Common myeloid progenitor, CD34-positive (primary cell): ENCODE data around the gene RS1.

Source experiments
- CTCF ChIA-PET: fragments of 350-600 bp; sonication (Branson Sonifier 250); formaldehyde crosslinking; loops from one replicate; lab custom pipeline; 2021; ENCODE audit warnings: antibody characterized with exemption; lab: Charles Lee
- POLR2A ChIA-PET: fragments of 350-600 bp; sonication (Branson Sonifier 250); formaldehyde crosslinking; loops from one replicate; lab custom pipeline; 2021; ENCODE audit warnings: antibody characterized with exemption; lab: Charles Lee
- DNase-seq, 3 donors: peaks; one replicate each; pipeline versions ENCODE4 v3.0.0 to v3.0.0-alpha.2; 2013
- H3K27ac ChIP-seq, 2 experiments: 1 replicate in 1 of 2; 2 replicates in 1 of 2; pipeline ENCODE4 v1.7.0; 2013; ENCODE audit warnings: inconsistent platforms in 2 of 2, low read length in 2 of 2, mild to moderate bottlenecking in 2 of 2, low read depth in 1 of 2, moderate library complexity in 1 of 2; ENCODE audit not compliant: severe bottlenecking in 2 of 2, insufficient read depth in 1 of 2, poor library complexity in 1 of 2
- H3K27me3 ChIP-seq, 5 experiments: replicated peaks in 2 of 5; 1 replicate in 3 of 5; 2 replicates in 2 of 5; pipeline versions ENCODE4 v1.6.1 to v1.7.0; 2013; ENCODE audit warnings: low read length in 4 of 5, mild to moderate bottlenecking in 2 of 5, moderate library complexity in 2 of 5, inconsistent platforms in 1 of 5; ENCODE audit not compliant: insufficient read depth in 5 of 5, control insufficient read depth in 4 of 5
- H3K36me3 ChIP-seq, 4 experiments: 1 replicate in 2 of 4; 2 replicates in 2 of 4; pipeline versions ENCODE4 v1.6.1 to v1.7.0; 2013; ENCODE audit warnings: low read length in 3 of 4, control low read depth in 1 of 4, mild to moderate bottlenecking in 1 of 4; ENCODE audit not compliant: control insufficient read depth in 4 of 4, insufficient read depth in 4 of 4
- H3K4me1 ChIP-seq, 4 experiments: 1 replicate in 3 of 4; 2 replicates in 1 of 4; pipeline versions ENCODE4 v1.6.1 to v1.7.1; 2013; ENCODE audit warnings: low read length in 3 of 4, mild to moderate bottlenecking in 3 of 4, control low read depth in 1 of 4, inconsistent platforms in 1 of 4, moderate library complexity in 1 of 4; ENCODE audit not compliant: control insufficient read depth in 4 of 4, insufficient read depth in 4 of 4; ENCODE audit errors: control extremely low read depth in 1 of 4
- H3K4me3 ChIP-seq, 7 experiments: 1 replicate in 4 of 7; 2 replicates in 3 of 7; pipeline versions ENCODE4 v1.5.1 to v1.7.0; 2013; ENCODE audit warnings: mild to moderate bottlenecking in 7 of 7, low read length in 6 of 7, moderate library complexity in 6 of 7, inconsistent platforms in 2 of 7, low read depth in 2 of 7, control low read depth in 1 of 7; ENCODE audit not compliant: insufficient read depth in 4 of 7, control insufficient read depth in 1 of 7; ENCODE audit errors: extremely low read depth in 1 of 7
- H3K9me3 ChIP-seq, 5 experiments: 1 replicate in 4 of 5; 2 replicates in 1 of 5; pipeline versions ENCODE4 v1.6.1 to v1.7.1; 2013; ENCODE audit warnings: low read length in 4 of 5, mild to moderate bottlenecking in 2 of 5, inconsistent platforms in 1 of 5, low read depth in 1 of 5, moderate library complexity in 1 of 5; ENCODE audit not compliant: control insufficient read depth in 4 of 5, insufficient read depth in 2 of 5; ENCODE audit errors: control extremely low read depth in 1 of 5
- whole genome bisulfite sequencing: methylation state at CpG from one replicate; pipeline ENCODE4 v1.1.5; 2013; ENCODE audit not compliant: insufficient coverage; 5-methylcytosine and 5-hydroxymethylcytosine counted together

The RS1 gene

DNA sequence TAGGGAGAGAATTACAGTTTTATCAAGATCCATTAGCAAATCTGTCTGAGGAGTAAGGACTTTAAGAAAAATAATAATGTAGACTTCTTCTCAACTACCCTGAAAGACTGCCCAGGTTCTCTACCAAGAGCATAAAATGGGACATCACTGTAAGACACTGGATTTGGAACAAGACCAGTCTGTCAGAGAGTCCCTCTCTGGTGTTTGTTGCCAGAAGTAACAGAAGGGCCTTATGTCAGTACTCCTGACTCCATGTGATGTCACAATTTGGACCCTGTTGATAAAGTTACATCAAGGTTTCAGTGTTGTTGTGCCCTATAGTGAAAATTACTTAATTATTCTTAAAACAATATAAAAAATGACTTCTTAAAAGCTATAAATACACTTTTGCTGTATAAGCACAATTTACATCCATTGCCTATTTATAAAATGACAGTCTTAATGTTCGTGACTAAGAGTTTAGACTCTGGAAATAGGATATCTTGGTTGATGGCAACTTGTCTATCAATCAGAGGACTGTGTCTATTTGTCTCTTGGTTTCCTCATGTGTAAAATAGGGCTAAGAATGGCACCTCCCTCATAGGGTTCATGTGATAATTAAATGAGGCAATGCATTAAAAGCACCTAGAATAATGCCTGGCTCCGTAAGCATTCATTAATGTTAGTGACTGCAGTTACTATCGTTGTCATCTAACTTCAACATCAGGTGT is 57.8 kb downstream of the RS1 start:
- H3K27me3 ChIP-seq, result no peaks in the 10 kb centered on the region
- H3K9me3 ChIP-seq, result no peaks in the 10 kb centered on the region
- no peak for DNase-seq
- no peak overlapping the region for H3K4me3 ChIP-seq
- CTCF ChIA-PET, result no interaction called here
- H3K4me1 ChIP-seq, result no peaks in the 10 kb centered on the region
- 100% methylated on average over 1 of the region's 3 CpGs for WGBS
- H3K36me3 ChIP-seq, result peaks cover 0 to 5% (median 2%) of the 10 kb centered on the region in 4 experiments
- no peak overlapping the region for H3K27ac ChIP-seq
- POLR2A ChIA-PET, result no interaction called here

DNA sequence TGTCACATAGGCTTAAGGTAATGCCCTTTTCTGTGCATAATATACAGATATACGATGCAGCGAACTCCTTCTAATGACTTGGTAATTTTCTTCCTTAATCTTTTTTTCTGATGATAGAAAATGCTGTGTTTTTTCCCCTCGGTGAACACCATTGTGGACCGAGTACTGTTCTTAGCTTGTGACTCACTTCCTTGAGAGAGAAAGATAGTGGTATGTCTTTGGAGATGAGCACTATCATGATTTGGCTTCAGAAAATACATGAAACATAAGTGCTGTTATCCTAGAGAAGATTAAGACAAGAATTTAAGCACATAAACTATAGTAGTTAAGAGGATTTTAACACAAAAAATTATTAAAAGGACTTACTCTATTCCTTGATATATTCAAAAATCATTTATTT is 63.9 kb downstream of the RS1 start:
- POLR2A ChIA-PET, result no interaction called here
- Histone ChIP-seq H3K4me3 (no peak overlapping the region), H3K4me1 (no peaks in the 10 kb centered on the region), H3K36me3 (peaks cover 2 to 15% (median 5%) of the 10 kb centered on the region in 4 experiments), H3K27me3 (no peaks in the 10 kb centered on the region), H3K27ac (no peak overlapping the region), H3K9me3 (no peaks in the 10 kb centered on the region)
- DNase-seq, result no peak
- CTCF ChIA-PET, result no interaction called here
- WGBS, result 95% methylated on average over 2 of the region's 4 CpGs

DNA sequence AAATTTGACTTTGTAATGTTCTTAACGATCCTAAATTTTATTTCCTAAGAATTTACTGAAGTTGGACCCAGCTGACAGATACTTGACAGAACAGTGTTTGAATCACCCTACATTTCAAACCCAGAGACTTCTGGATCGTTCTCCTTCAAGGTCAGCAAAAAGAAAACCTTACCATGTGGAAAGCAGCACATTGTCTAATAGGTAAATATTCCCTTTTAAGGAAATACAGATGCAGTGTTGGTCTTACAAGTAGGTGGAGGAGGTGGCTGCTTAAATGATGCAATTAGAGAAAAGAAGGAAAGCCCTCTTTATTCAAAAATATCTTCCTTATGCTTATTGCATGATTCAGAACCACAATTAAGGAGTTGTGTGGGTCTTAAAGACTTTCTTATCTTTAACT is 73.5 kb downstream of the RS1 start:
- 60% methylated on average over 1 of the region's 2 CpGs for WGBS
- Histone ChIP-seq H3K4me3 (no peak overlapping the region), H3K4me1 (no peaks in the 10 kb centered on the region), H3K27me3 (no peaks in the 10 kb centered on the region), H3K36me3 (no peaks in the 10 kb centered on the region), H3K27ac (no peak overlapping the region), H3K9me3 (no peaks in the 10 kb centered on the region)
- no peak for DNase-seq
- POLR2A ChIA-PET, result no interaction called here
- CTCF ChIA-PET, result no interaction called here

GRCh38 chrX:18596096-18596495 is 75.8 kb downstream of the RS1 start:
- POLR2A ChIA-PET, result no interaction called here
- Histone ChIP-seq H3K27ac (no peak overlapping the region), H3K27me3 (no peaks in the 10 kb centered on the region), H3K4me1 (no peaks in the 10 kb centered on the region), H3K9me3 (no peaks in the 10 kb centered on the region), H3K36me3 (no peaks in the 10 kb centered on the region), H3K4me3 (no peak overlapping the region)
- CTCF ChIA-PET, result no interaction called here
- 85% methylated on average over 2 of the region's 4 CpGs for WGBS
- no peak for DNase-seq

GRCh38 chrX:18594079-18594478 is 77.8 kb downstream of the RS1 start:
- no peak overlapping the region for H3K4me3 ChIP-seq
- WGBS, result no CpG with 5 or more reads among the region's 2 CpGs
- no peaks in the 10 kb centered on the region for H3K9me3 ChIP-seq
- H3K4me1 ChIP-seq, result no peaks in the 10 kb centered on the region
- POLR2A ChIA-PET, result no interaction called here
- H3K27ac ChIP-seq, result no peak overlapping the region
- CTCF ChIA-PET, result no interaction called here
- no peaks in the 10 kb centered on the region for H3K27me3 ChIP-seq
- no peaks in the 10 kb centered on the region for H3K36me3 ChIP-seq
- no peak for DNase-seq

GRCh38 chrX:18591834-18592233 is 80.1 kb downstream of the RS1 start:
- ChIA-PET CTCF (no interaction called here), POLR2A (no interaction called here)
- H3K9me3 ChIP-seq, result no peaks in the 10 kb centered on the region
- WGBS, result 100% methylated on average over 1 of the region's 2 CpGs
- no peaks in the 10 kb centered on the region for H3K27me3 ChIP-seq
- no peaks in the 10 kb centered on the region for H3K36me3 ChIP-seq
- DNase-seq, result no peak
- H3K4me3 ChIP-seq, result no peak overlapping the region
- no peak overlapping the region for H3K27ac ChIP-seq
- H3K4me1 ChIP-seq, result no peaks in the 10 kb centered on the region
